ENCODE data around the gene ZC3H4. TPM values are rescaled to one million over a fixed set of nuclear protein-coding genes. Genes with fewer than 3 reads are reported as not detected.

ZC3H4 gene
- total RNA-seq, 6 experiments from 2014 or later: 8.3 to 19.1 (median 15.1) TPM

GRCh38 chr19:47018923-47019322 lies 94.7 kb downstream of the ZC3H4 start:
- peaks cover 0 to 21% of the 10 kb centered on the region in 2 donors for H3K27me3 ChIP-seq
- intact Hi-C loops (cut with DNase I): no loop called here
- DNase-seq (no peak), ATAC-seq (no peak)
- H3K36me3 ChIP-seq: no peaks in the 10 kb centered on the region
- H3K9me3 ChIP-seq: no peaks in the 10 kb centered on the region
- no peak for TF ChIP-seq CTCF (IDR thresholded peaks at IDR 0.05)
- no peak for TF ChIP-seq POLR2A (IDR thresholded peaks at IDR 0.05)
- H3K4me3 ChIP-seq: no peak overlapping the region
- H3K4me1 ChIP-seq: peaks cover 0 to 19% (median 2%) of the 10 kb centered on the region in 4 donors
- H3K27ac ChIP-seq: no peak overlapping the region
- 68% methylated on average over 5 of the region's 13 CpGs for WGBS (ENCODE audit: insufficient coverage, low coverage, low lambda C conversion rate, missing lambda C conversion rate)

Other genes with a start within 250 kb of the ZC3H4 start
- gene NPAS1, start 93.9 kb downstream of the ZC3H4 start, total RNA-seq: 1 to 10 TPM in 2 of 6 experiments, not detected in 4; 1.3 to 1.7 TPM
- gene TMEM160, start 65.2 kb downstream of the ZC3H4 start, total RNA-seq: 10 to 100 TPM; 12.3 to 37.0 (median 17.2) TPM
- gene SAE1, start 17.1 kb upstream of the ZC3H4 start, total RNA-seq: 10 to 100 TPM; 18.8 to 33.2 (median 26.7) TPM
- 1 to 10 TPM; 1.8 to 8.0 (median 3.1) TPM for gene BBC3, start 117.4 kb upstream of the ZC3H4 start, total RNA-seq
- gene CCDC9, start 142.7 kb upstream of the ZC3H4 start, total RNA-seq: 10 to 100 TPM in 2 of 6 experiments, 1 to 10 TPM in 4; 5.8 to 15.1 (median 9.1) TPM
- gene INAFM1, start 161.1 kb upstream of the ZC3H4 start, total RNA-seq: 1 to 10 TPM; 2.2 to 5.8 (median 4.4) TPM
- gene C5AR1, start 196.1 kb upstream of the ZC3H4 start, total RNA-seq: 10 to 100 TPM in 1 of 6 experiments, 1 to 10 TPM in 5; 3.3 to 19.8 (median 5.9) TPM
- gene C5AR2, start 218.4 kb upstream of the ZC3H4 start, total RNA-seq: 1 to 10 TPM; 1.1 to 6.6 (median 3.7) TPM
- 10 to 100 TPM in 1 of 6 experiments, 1 to 10 TPM in 5; 5.2 to 11.9 (median 8.7) TPM for gene DHX34, start 235.5 kb upstream of the ZC3H4 start, total RNA-seq